Glutamatergic neuron (in vitro differentiated cells): ENCODE data around the gene SURF2. TPM values are rescaled to one million over a fixed set of nuclear protein-coding genes. Genes with fewer than 3 reads are reported as not detected.
"Not testable (repeated sequence)": the region's sequence is repeated elsewhere in the genome, so short reads cannot be mapped to it uniquely, and the experiment has no call there.

Experiments used
- DNase-seq: peaks from one replicate; pipeline ENCODE4 v3.0.0; 2022
- H3K27ac Mint-ChIP-seq: one replicate; pipeline ENCODE4 v1.8.0; 2020; ENCODE audit warnings: mild to moderate bottlenecking, mixed read lengths, inconsistent platforms; ENCODE audit not compliant: unreplicated experiment
- H3K27me3 Mint-ChIP-seq: one replicate; pipeline ENCODE4 v1.8.0; 2020; ENCODE audit warnings: mild to moderate bottlenecking, moderate library complexity, mixed read lengths, inconsistent platforms; ENCODE audit not compliant: unreplicated experiment
- H3K36me3 Mint-ChIP-seq: one replicate; pipeline ENCODE4 v1.8.0; 2020; ENCODE audit warnings: mild to moderate bottlenecking, mixed read lengths, inconsistent platforms; ENCODE audit not compliant: unreplicated experiment
- H3K4me1 Mint-ChIP-seq: one replicate; pipeline ENCODE4 v1.8.0; 2020; ENCODE audit warnings: mild to moderate bottlenecking, low read depth, mixed read lengths, inconsistent platforms; ENCODE audit not compliant: unreplicated experiment
- H3K4me3 Mint-ChIP-seq: one replicate; pipeline ENCODE4 v1.8.0; 2020; ENCODE audit warnings: mild to moderate bottlenecking, mixed read lengths, inconsistent platforms; ENCODE audit not compliant: unreplicated experiment
- H3K9me3 Mint-ChIP-seq: one replicate; pipeline ENCODE4 v1.8.0; 2020; ENCODE audit warnings: mild to moderate bottlenecking, moderate library complexity, mixed read lengths, inconsistent platforms; ENCODE audit not compliant: unreplicated experiment
- total RNA-seq: library from RNA; stranded (reverse); fragmentation: NEBNext Ultra II Directional; extraction: Animal tissue kit (Norgen Biotek cat#: 25700); gene quantifications from one replicate; pipeline ENCODE4 v1.2.1, GENCODE V29; 2021; ENCODE audit not compliant: unreplicated experiment
- TF ChIP-seq, protein P1 (sequence below): fragments of 200-600 bp; sonication (generic); IDR thresholded peaks from one replicate; pipeline ENCODE4 v1.5.0; 2021; ENCODE audit not compliant: partially characterized antibody, unreplicated experiment

SURF2 gene
- total RNA-seq, 1 donor from 2014 or later = 24.0 TPM

DNA sequence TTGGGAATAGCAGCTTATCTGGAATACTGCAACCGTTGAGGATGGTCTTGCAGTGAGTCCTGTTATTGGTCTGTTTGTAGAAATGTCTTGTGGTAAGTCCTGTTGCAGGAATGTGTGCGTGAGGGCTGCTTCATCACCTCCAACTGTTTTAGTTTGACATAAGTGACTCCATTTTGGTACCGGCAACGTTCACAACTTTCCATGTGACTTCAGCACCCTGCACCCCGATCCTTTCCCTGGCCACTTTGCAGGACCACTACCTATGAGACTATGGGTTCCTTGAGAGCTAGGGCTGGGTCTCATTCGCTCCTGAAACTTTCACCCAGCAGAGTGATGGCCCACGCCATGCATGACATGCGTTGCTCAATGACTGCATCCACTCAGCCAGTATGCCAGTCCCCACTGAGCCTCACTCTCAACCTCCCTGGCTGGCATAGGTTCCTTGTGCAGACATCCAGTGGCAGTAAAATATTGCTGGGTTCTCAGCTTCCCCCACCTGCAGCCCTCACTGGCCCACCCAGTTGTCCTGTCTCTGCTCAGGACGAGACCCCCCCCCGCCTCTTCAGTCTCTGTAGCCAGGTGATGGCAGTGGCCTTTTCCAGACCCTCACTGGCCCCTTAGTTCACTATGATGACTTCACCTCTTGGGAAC is 28.4 kb upstream of the SURF2 start:
- no peak for DNase-seq
- TF ChIP-seq, protein P1, sequence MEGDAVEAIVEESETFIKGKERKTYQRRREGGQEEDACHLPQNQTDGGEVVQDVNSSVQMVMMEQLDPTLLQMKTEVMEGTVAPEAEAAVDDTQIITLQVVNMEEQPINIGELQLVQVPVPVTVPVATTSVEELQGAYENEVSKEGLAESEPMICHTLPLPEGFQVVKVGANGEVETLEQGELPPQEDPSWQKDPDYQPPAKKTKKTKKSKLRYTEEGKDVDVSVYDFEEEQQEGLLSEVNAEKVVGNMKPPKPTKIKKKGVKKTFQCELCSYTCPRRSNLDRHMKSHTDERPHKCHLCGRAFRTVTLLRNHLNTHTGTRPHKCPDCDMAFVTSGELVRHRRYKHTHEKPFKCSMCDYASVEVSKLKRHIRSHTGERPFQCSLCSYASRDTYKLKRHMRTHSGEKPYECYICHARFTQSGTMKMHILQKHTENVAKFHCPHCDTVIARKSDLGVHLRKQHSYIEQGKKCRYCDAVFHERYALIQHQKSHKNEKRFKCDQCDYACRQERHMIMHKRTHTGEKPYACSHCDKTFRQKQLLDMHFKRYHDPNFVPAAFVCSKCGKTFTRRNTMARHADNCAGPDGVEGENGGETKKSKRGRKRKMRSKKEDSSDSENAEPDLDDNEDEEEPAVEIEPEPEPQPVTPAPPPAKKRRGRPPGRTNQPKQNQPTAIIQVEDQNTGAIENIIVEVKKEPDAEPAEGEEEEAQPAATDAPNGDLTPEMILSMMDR = no peak
- peaks cover 14% of the 10 kb centered on the region for H3K36me3 Mint-ChIP-seq
- no peak overlapping the region for H3K27ac Mint-ChIP-seq
- H3K27me3 Mint-ChIP-seq = no peaks in the 10 kb centered on the region
- no peaks in the 10 kb centered on the region for H3K4me1 Mint-ChIP-seq
- peaks cover 4% of the 10 kb centered on the region for H3K9me3 Mint-ChIP-seq
- no peak overlapping the region for H3K4me3 Mint-ChIP-seq

- not testable (repeated sequence) for H3K36me3 Mint-ChIP-seq, H3K4me1 Mint-ChIP-seq, H3K4me3 Mint-ChIP-seq, H3K27ac Mint-ChIP-seq, H3K27me3 Mint-ChIP-seq, H3K9me3 Mint-ChIP-seq
- peak; percentile 44 for DNase-seq
- TF ChIP-seq, protein P1 = peak; percentile 56
Measured at GRCh38 chr9:133329306-133330156, 26.8 kb upstream of the SURF2 start.

DNA sequence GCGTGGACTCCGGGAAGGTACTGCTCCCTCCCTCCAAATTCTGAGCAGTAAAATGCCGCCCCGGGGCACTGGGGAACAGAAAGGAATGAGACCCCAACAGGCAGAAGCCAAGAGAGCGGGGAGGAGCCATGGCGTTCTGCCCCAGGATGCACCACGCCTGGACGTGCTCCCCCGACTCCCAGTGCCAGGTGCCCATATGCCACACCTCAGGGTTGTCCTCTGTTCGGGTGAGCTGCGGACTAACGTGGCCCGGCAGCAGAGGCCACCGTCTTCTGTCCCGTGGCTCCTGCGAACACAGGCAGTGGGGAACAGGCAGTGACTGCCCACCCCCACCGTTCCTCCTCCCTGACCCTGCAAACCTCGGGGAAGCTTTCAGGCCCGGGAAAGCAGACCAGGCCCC is 25.1 kb upstream of the SURF2 start:
- no peak for DNase-seq
- Mint-ChIP-seq H3K4me1 (peaks cover 2% of the 10 kb centered on the region), H3K4me3 (no peak overlapping the region), H3K27me3 (peaks cover 6% of the 10 kb centered on the region), H3K9me3 (peaks cover 4% of the 10 kb centered on the region), H3K36me3 (peaks cover 4% of the 10 kb centered on the region), H3K27ac (no peak overlapping the region)
- TF ChIP-seq, protein P1 = no peak

- TF ChIP-seq, protein P1 = no peak
- Mint-ChIP-seq H3K9me3 (peaks cover 4% of the 10 kb centered on the region), H3K4me1 (peaks cover 2% of the 10 kb centered on the region), H3K36me3 (peaks cover 4% of the 10 kb centered on the region), H3K4me3 (no peak overlapping the region), H3K27ac (no peak overlapping the region), H3K27me3 (peaks cover 6% of the 10 kb centered on the region)
- no peak for DNase-seq
Measured at GRCh38 chr9:133331641-133332380, 24.5 kb upstream of the SURF2 start.
